Peyer's patch (tissue), 4 donors: Measurements from ENCODE around the gene LAMA1. TPM values are rescaled to one million over a fixed set of nuclear protein-coding genes. Genes with fewer than 3 reads are reported as not detected.
A peak's percentile ranks its signal among the peaks of the same experiment; 100 is the strongest.

ENCODE experiments used
- DNase-seq, 3 donors: peaks; one replicate each; pipeline ENCODE4 v3.0.0-alpha.2; 2017 to 2019
- H3K27ac ChIP-seq, 4 donors: fragments of 200-600 bp; sonication (generic); one replicate each; pipeline ENCODE4 v1.5.1; 2016 to 2019
- H3K27me3 ChIP-seq, 2 donors: fragments of 200-600 bp; sonication (generic); one replicate each; pipeline ENCODE4 v1.5.1; 2019
- H3K36me3 ChIP-seq, 3 donors: fragments of 200-600 bp; sonication (generic); one replicate each; pipeline ENCODE4 v1.5.1; 2016 to 2019
- H3K4me1 ChIP-seq, 4 donors: fragments of 200-600 bp; sonication (generic); one replicate each; pipeline ENCODE4 v1.5.1; 2016 to 2019
- H3K4me3 ChIP-seq, 4 donors: fragments of 200-600 bp; sonication (generic); 1 replicate in 3 of 4; 2 replicates in 1 of 4; pipeline ENCODE4 v1.5.1; 2016 to 2019; ENCODE audit warnings: mild to moderate bottlenecking in 1 of 4
- H3K9me3 ChIP-seq, 4 donors: fragments of 200-600 bp; sonication (generic); one replicate each; pipeline ENCODE4 v1.5.1; 2016 to 2019; ENCODE audit warnings: mild to moderate bottlenecking in 1 of 4
- CTCF ChIP-seq, 6 experiments: fragments of 450-650 bp in 4 of 6; fragments of 200-600 bp in 2 of 6; sonication (generic) in 1 of 6; IDR thresholded peaks; one replicate each; pipeline ENCODE4 v1.5.1; 2017 to 2019; ENCODE audit warnings: antibody characterized with exemption in 6 of 6, mild to moderate bottlenecking in 3 of 6, moderate library complexity in 1 of 6
- POLR2A ChIP-seq, 2 donors: fragments of 450-650 bp; IDR thresholded peaks; one replicate each; pipeline ENCODE4 v1.5.1; 2017; ENCODE audit warnings: antibody characterized with exemption in 2 of 2, mild to moderate bottlenecking in 2 of 2, moderate library complexity in 2 of 2
- total RNA-seq, 4 donors: library from RNA; depleted of rRNA; stranded (reverse); fragments of >200 nt; gene quantifications; one replicate each; pipeline ENCODE4 v1.1.0, GENCODE V29; 2016

LAMA1 gene
- total RNA-seq, 4 donors from 2014 or later: 1.8 to 3.5 (median 2.2) TPM; not detected in 1

- no peak for DNase-seq
- no peak overlapping the region for H3K27ac ChIP-seq
- no peaks in the 10 kb centered on the region for H3K4me1 ChIP-seq
- H3K9me3 ChIP-seq: no peaks in the 10 kb centered on the region
- H3K27me3 ChIP-seq: no peaks in the 10 kb centered on the region
- no peak overlapping the region for H3K4me3 ChIP-seq
- no peaks in the 10 kb centered on the region for H3K36me3 ChIP-seq
- no peak for TF ChIP-seq POLR2A (IDR thresholded peaks at IDR 0.05)
- TF ChIP-seq CTCF (IDR thresholded peaks at IDR 0.05): peak in 2 of 6 experiments; percentile 34 to 46
These were observed 134.2 kb downstream of the LAMA1 start for GRCh38 chr18:6983366-6983765.

GRCh38 chr18:6982398-6982797 is 135.2 kb downstream of the LAMA1 start:
- TF ChIP-seq POLR2A (IDR thresholded peaks at IDR 0.05): no peak
- no peak overlapping the region for H3K4me3 ChIP-seq
- no peaks in the 10 kb centered on the region for H3K4me1 ChIP-seq
- no peaks in the 10 kb centered on the region for H3K9me3 ChIP-seq
- no peaks in the 10 kb centered on the region for H3K27me3 ChIP-seq
- no peak overlapping the region for H3K27ac ChIP-seq
- no peaks in the 10 kb centered on the region for H3K36me3 ChIP-seq
- no peak for DNase-seq

- no peak for DNase-seq
- H3K27ac ChIP-seq: no peak overlapping the region
- H3K36me3 ChIP-seq: no peaks in the 10 kb centered on the region
- no peaks in the 10 kb centered on the region for H3K9me3 ChIP-seq
- H3K27me3 ChIP-seq: no peaks in the 10 kb centered on the region
- H3K4me1 ChIP-seq: no peaks in the 10 kb centered on the region
- no peak overlapping the region for H3K4me3 ChIP-seq
- TF ChIP-seq CTCF (IDR thresholded peaks at IDR 0.05) (no peak), POLR2A (IDR thresholded peaks at IDR 0.05) (no peak)
These were observed 137.2 kb downstream of the LAMA1 start for GRCh38 chr18:6980363-6980762.

- no peaks in the 10 kb centered on the region for H3K9me3 ChIP-seq
- TF ChIP-seq CTCF (IDR thresholded peaks at IDR 0.05) (no peak), POLR2A (IDR thresholded peaks at IDR 0.05) (no peak)
- no peak overlapping the region for H3K4me3 ChIP-seq
- H3K36me3 ChIP-seq: no peaks in the 10 kb centered on the region
- no peak for DNase-seq
- H3K4me1 ChIP-seq: no peaks in the 10 kb centered on the region
- no peaks in the 10 kb centered on the region for H3K27me3 ChIP-seq
- H3K27ac ChIP-seq: no peak overlapping the region
These were observed 137.6 kb downstream of the LAMA1 start for GRCh38 chr18:6979954-6980353.

- no peaks in the 10 kb centered on the region for H3K27me3 ChIP-seq
- TF ChIP-seq CTCF (IDR thresholded peaks at IDR 0.05) (no peak), POLR2A (IDR thresholded peaks at IDR 0.05) (no peak)
- H3K9me3 ChIP-seq: no peaks in the 10 kb centered on the region
- no peak for DNase-seq
- no peak overlapping the region for H3K27ac ChIP-seq
- no peak overlapping the region for H3K4me3 ChIP-seq
- no peaks in the 10 kb centered on the region for H3K4me1 ChIP-seq
- no peaks in the 10 kb centered on the region for H3K36me3 ChIP-seq
These were observed 140.7 kb downstream of the LAMA1 start for GRCh38 chr18:6976935-6977334.

GRCh38 chr18:6975084-6975483 is 142.5 kb downstream of the LAMA1 start:
- Histone ChIP-seq H3K4me3 (no peak overlapping the region), H3K36me3 (no peaks in the 10 kb centered on the region), H3K27ac (no peak overlapping the region), H3K4me1 (no peaks in the 10 kb centered on the region), H3K9me3 (no peaks in the 10 kb centered on the region), H3K27me3 (no peaks in the 10 kb centered on the region)
- no peak for DNase-seq
- TF ChIP-seq POLR2A (IDR thresholded peaks at IDR 0.05) (no peak), CTCF (IDR thresholded peaks at IDR 0.05) (no peak)
